Upper lobe of right lung (tissue), 1 donor: Measurements from ENCODE around the gene SLC36A2. TPM values are rescaled to one million over a fixed set of nuclear protein-coding genes. Genes with fewer than 3 reads are reported as not detected.
A peak's percentile ranks its signal among the peaks of the same experiment; 100 is the strongest.
"Not testable (repeated sequence)": the region's sequence is repeated elsewhere in the genome, so short reads cannot be mapped to it uniquely, and the experiment has no call there.

Experiments
- ATAC-seq: fragments of 200-7000 bp; cut with Tn5 transposase; one replicate; pipeline ENCODE4 v1.9.1; 2020; ENCODE audit warnings: mild to moderate bottlenecking, moderate library complexity
- DNase-seq: peaks from one replicate; pipeline ENCODE4 v3.0.0-alpha.2; 2020
- H3K27ac ChIP-seq: fragments of 200-600 bp; one replicate; pipeline ENCODE4 v1.8.0; 2022
- H3K27me3 ChIP-seq: fragments of 200-600 bp; one replicate; pipeline ENCODE4 v1.8.0; 2022; ENCODE audit warnings: mild to moderate bottlenecking
- H3K36me3 ChIP-seq: fragments of 200-600 bp; one replicate; pipeline ENCODE4 v1.8.0; 2022
- H3K4me1 ChIP-seq: fragments of 200-600 bp; one replicate; pipeline ENCODE4 v1.8.0; 2022
- H3K4me3 ChIP-seq: fragments of 200-600 bp; one replicate; pipeline ENCODE4 v1.8.0; 2022; ENCODE audit warnings: mild to moderate bottlenecking
- H3K9me3 ChIP-seq: fragments of 200-600 bp; one replicate; pipeline ENCODE4 v1.8.0; 2022
- CTCF ChIP-seq: fragments of 200-600 bp; IDR thresholded peaks from one replicate; pipeline ENCODE4 v1.8.0; 2022; ENCODE audit warnings: antibody characterized with exemption
- intact Hi-C: fragments of 100-400 bp; cut with DNase I; formaldehyde crosslinking; loops from one replicate; pipeline ENCODE4 v1.11.0; 2022
- total RNA-seq: library from RNA; stranded (reverse); fragmentation: NEBNext Ultra II Directional; extraction: Animal tissue kit (Norgen Biotek cat#: 25700); gene quantifications from one replicate; pipeline ENCODE4 v1.2.1, GENCODE V29; 2021
- donor health status: DM: no; HTN: yes; CAD: no; lungs with severe emphysema.

The SLC36A2 gene
- total RNA-seq, 1 donor from 2014 or later: not detected

- Histone ChIP-seq H3K36me3 (no peaks in the 10 kb centered on the region), H3K4me3 (no peak overlapping the region), H3K4me1 (no peaks in the 10 kb centered on the region), H3K27ac (no peak overlapping the region), H3K9me3 (no peaks in the 10 kb centered on the region), H3K27me3 (no peaks in the 10 kb centered on the region)
- intact Hi-C loops: no loop called here
- ATAC-seq (peak; percentile 95), DNase-seq (peak; percentile 87)
- TF ChIP-seq CTCF: peak; percentile 92
Measured at GRCh38 chr5:151315998-151316597, 31.3 kb downstream of the SLC36A2 start.

DNA sequence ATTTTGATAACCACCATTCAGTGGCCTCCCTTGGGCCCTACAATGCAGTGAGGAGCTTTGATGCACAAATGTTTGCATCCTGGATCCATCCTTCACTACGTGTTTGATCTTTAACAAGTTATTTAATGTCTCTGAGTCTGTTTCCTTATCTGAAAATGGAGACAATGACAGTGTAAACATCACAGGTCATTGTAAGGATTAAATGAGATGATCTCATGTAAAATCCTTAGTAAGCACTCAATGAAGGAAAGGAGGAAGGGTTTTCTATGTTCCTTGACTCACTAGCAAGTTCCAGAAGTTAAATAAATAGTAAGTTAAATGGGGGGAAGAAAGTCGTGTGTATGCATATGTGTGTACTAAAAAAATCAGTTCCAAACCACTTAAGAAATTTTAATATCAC is 34.0 kb downstream of the SLC36A2 start:
- ATAC-seq (no peak), DNase-seq (no peak)
- Histone ChIP-seq H3K27me3 (no peaks in the 10 kb centered on the region), H3K4me1 (no peaks in the 10 kb centered on the region), H3K27ac (no peak overlapping the region), H3K4me3 (no peak overlapping the region), H3K9me3 (no peaks in the 10 kb centered on the region), H3K36me3 (no peaks in the 10 kb centered on the region)
- TF ChIP-seq CTCF: no peak
- intact Hi-C loops: no loop called here

DNA sequence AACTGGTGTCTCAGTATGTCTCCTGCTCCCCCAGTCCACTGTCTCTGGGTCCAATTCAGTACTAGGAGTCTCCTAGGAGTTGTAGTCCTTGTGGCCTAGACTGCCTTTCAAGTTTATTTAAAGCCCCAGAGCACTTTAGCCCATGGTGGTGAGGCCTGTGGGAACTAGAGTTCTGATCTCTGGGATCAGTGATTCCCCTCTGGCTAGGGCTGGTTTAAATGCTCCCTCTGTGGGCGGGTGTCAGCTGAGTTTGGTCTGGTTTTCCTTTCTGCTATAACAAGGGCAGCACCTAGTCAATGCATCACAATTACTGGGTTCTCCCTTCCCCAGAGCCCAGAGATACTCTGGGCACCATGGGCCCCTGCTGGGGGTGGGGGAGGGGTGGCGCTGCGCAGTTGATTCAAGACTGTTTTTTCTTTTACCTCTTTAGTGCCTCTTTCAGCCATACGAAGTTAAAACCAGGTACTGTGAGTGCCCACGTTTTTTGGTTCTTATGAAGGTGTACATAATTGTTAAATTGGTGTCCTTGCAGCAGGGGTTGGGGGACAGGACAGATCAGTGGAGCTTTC is 34.5 kb downstream of the SLC36A2 start:
- no peak overlapping the region for H3K27ac ChIP-seq
- no peaks in the 10 kb centered on the region for H3K4me1 ChIP-seq
- intact Hi-C loops: no loop called here
- H3K9me3 ChIP-seq: no peaks in the 10 kb centered on the region
- no peaks in the 10 kb centered on the region for H3K27me3 ChIP-seq
- H3K36me3 ChIP-seq: no peaks in the 10 kb centered on the region
- ATAC-seq: no peak
- no peak overlapping the region for H3K4me3 ChIP-seq
- TF ChIP-seq CTCF: no peak
- no peak for DNase-seq

DNA sequence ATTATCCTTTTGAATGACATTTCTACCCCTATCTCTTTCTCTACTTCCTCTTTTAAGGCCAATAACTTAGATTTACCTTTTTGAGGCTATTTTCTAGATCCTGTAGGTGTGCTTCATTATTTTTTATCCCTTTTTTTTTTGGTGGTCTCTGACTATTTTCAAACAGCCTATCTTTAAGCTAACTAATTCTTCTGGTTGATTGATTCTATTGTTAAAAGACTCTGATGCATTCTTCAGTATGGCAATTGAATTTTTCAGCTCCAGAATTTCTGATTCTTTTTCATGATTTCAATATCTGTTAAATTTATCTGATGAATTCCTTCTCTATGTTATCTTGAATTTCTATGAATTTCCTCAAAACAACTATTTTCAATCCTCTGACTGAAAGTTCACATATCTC is 36.4 kb downstream of the SLC36A2 start:
- H3K4me3 ChIP-seq: no peak overlapping the region
- H3K9me3 ChIP-seq: no peaks in the 10 kb centered on the region
- DNase-seq (no peak), ATAC-seq (no peak)
- no peak overlapping the region for H3K27ac ChIP-seq
- intact Hi-C loops: no loop called here
- no peaks in the 10 kb centered on the region for H3K27me3 ChIP-seq
- H3K4me1 ChIP-seq: no peaks in the 10 kb centered on the region
- no peaks in the 10 kb centered on the region for H3K36me3 ChIP-seq
- TF ChIP-seq CTCF: no peak

DNA sequence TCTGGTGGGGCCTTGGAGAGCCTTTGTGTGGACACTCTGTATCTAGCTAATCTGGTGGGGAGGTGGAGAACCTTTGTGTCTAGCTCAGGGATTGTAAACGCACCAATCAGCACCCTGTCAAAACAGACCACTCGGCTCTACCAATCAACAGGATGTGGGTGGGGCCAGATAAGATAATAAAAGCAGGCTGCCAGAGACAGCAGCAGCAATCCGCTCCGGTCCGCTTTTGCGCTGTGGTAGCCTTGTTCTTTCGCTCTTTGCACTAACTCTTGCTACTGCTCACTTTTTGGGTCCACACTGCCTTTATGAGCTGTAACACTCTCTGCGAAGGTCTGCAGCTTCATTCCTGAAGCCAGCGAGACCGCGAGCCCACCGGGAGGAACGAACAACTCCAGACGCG is 37.5 kb downstream of the SLC36A2 start:
- H3K4me1 ChIP-seq, H3K27ac ChIP-seq, H3K27me3 ChIP-seq, DNase-seq, intact Hi-C loops, H3K9me3 ChIP-seq, H3K4me3 ChIP-seq, H3K36me3 ChIP-seq, ATAC-seq: not testable (repeated sequence)

- H3K27ac ChIP-seq, DNase-seq, H3K4me3 ChIP-seq, H3K36me3 ChIP-seq, H3K9me3 ChIP-seq, H3K4me1 ChIP-seq, ATAC-seq, H3K27me3 ChIP-seq, intact Hi-C loops: not testable (repeated sequence)
Measured at GRCh38 chr5:151309266-151309665, 38.1 kb downstream of the SLC36A2 start.

GRCh38 chr5:151303666-151304065 is 43.7 kb downstream of the SLC36A2 start, which contains the start of gene SLC36A3:
Gene SLC36A3, minus strand, starts transcription at chr5:151303766. Its CDS starts 412 bp downstream, at chr5:151303354.
- no peak for TF ChIP-seq CTCF

More at GRCh38 chr5:151303666-151304065, 43.7 kb downstream of the SLC36A2 start, which contains the start of gene SLC36A3:
- H3K9me3 ChIP-seq: no peaks in the 10 kb centered on the region
- H3K27me3 ChIP-seq: peaks cover 8% of the 10 kb centered on the region
- intact Hi-C loops: no loop called here
- H3K27ac ChIP-seq: no peak within 1 kb of the TSS
- H3K4me3 ChIP-seq: no peak within 1 kb of the TSS
- no peaks in the 10 kb centered on the region for H3K36me3 ChIP-seq
- DNase-seq: no peak
- ATAC-seq: no peak
- no peaks in the 10 kb centered on the region for H3K4me1 ChIP-seq
